Measurements from ENCODE around the gene PPP1R12A. TPM values are rescaled to one million over a fixed set of nuclear protein-coding genes. Genes with fewer than 3 reads are reported as not detected.

PPP1R12A gene
- 112 and 204 TPM in 2 replicates for total RNA-seq (2012; rRNA removed)
- 43.8 and 47.7 TPM in 2 replicates for polyA plus RNA-seq (2012; rRNA removed)
- polyA plus RNA-seq (2012; cell fraction: cytosol; rRNA removed) = 8.5 and 8.9 TPM in 2 replicates
- 23.8 and 84.0 TPM in 2 replicates for polyA plus RNA-seq (2012; cell fraction: nucleus; rRNA removed; ENCODE audit: low replicate concordance)
- Bru-seq, nascent RNA = percentile 96 among the genes with signal in this experiment
- percentile 77 among the genes with signal in this experiment for BruChase-seq, experiment 1, labeled RNA remaining after a 6-hour chase
- percentile 88 among the genes with signal in this experiment for BruChase-seq, experiment 2, labeled RNA remaining after a 2-hour chase
- long read RNA-seq, partial matches to known transcripts = 96 of 119 reads
- long read RNA-seq, other reads (novel, unspliced or antisense) = 22 of 119 reads

- Histone ChIP-seq H3K36me3 (ENCODE audit: control insufficient read depth, insufficient read depth, low read length) (no peaks in the 10 kb centered on the region), H2BK5ac (ENCODE audit: low read depth, low read length, poor library complexity, severe bottlenecking) (peak within 1 kb of the TSS; percentile 96), H3K9ac (ENCODE audit: low read depth, low read length) (peak within 1 kb of the TSS; percentile 99), H2BK120ac (ENCODE audit: low read depth, low read length) (peak within 1 kb of the TSS; percentile 62), H3K9me3 (ENCODE audit: control insufficient read depth, insufficient read depth, low read length) (no peaks in the 10 kb centered on the region), H3K14ac (replicated peaks; ENCODE audit: low read depth, low read length) (peak within 1 kb of the TSS; percentile 96), H3K79me1 (ENCODE audit: low read depth in 1 of 2, low read length in 2 of 2) (peaks cover 12 to 24% of the 10 kb centered on the region in 2 experiments; a peak in 3 of 4 replicates), H3K4ac (ENCODE audit: low read depth, low read length) (peak within 1 kb of the TSS; percentile 96), H3K4me1 (ENCODE audit: control insufficient read depth, insufficient read depth, low read length) (no peaks in the 10 kb centered on the region), H3K27me3 (ENCODE audit: control insufficient read depth, insufficient read depth, low read length) (no peaks in the 10 kb centered on the region), H3K4me2 (ENCODE audit: low read depth, low read length) (peak within 1 kb of the TSS; percentile 95), H3K18ac (ENCODE audit: low read depth, low read length) (peak within 1 kb of the TSS; percentile 91), H3K9me1 (ENCODE audit: insufficient read depth, low read length) (no peaks in the 10 kb centered on the region), H3K27ac (ENCODE audit: insufficient read depth, low read length) (peak within 1 kb of the TSS; percentile 98), H4K20me1 (ENCODE audit: insufficient read depth, low read length) (peaks cover 31% of the 10 kb centered on the region; the same call in 1 of the 2 replicates), H4K91ac (ENCODE audit: insufficient read depth, low read depth, low read length) (peak within 1 kb of the TSS; percentile 91), H2BK15ac (ENCODE audit: low read depth, low read length) (peak within 1 kb of the TSS; percentile 51; the same call in 1 of the 3 replicates), H4K5ac (ENCODE audit: low read depth, low read length) (peak within 1 kb of the TSS; percentile 92), H2BK20ac (ENCODE audit: low read depth, low read length) (peak within 1 kb of the TSS; percentile 22; the same call in 1 of the 2 replicates), H3K4me3 (ENCODE audit: insufficient read depth, low read depth, low read length) (peak within 1 kb of the TSS; percentile 93), H3K56ac (ENCODE audit: extremely low read depth, insufficient read depth, low read length) (peak within 1 kb of the TSS; percentile 98), H2AK5ac (ENCODE audit: low read depth, low read length) (peak within 1 kb of the TSS; percentile 88), H4K8ac (ENCODE audit: low read depth in 2 of 2, low read length in 2 of 2) (peak within 1 kb of the TSS; percentile 86 to 97), H3K23ac (ENCODE audit: low read depth, low read length) (peak within 1 kb of the TSS; percentile 96), H2AFZ (replicated peaks; ENCODE audit: low read length, poor library complexity) (peak within 1 kb of the TSS; percentile 89), H2AK9ac (replicated peaks; ENCODE audit: low read depth, low read length, poor library complexity) (peak within 1 kb of the TSS; percentile 97)
- intact Hi-C loops (cut with micrococcal nuclease) = loop anchor here (1.0 to 10.0 kb wide), 6 partner anchors 48 to 387 kb away; no protein-coding TSS in a partner anchor
- DNase-seq = peak; percentile 97
- dilution Hi-C loops (cut with HindIII; ENCODE audit: low sequenced_read_pairs, unreplicated experiment) = no loop called here
- peak; percentile 94 for ATAC-seq (ENCODE audit: low read depth)
- in situ Hi-C loops (cut with MboI; ENCODE audit: low sequenced_read_pairs) = loop anchor here (10.0 to 25.0 kb wide), 2 partner anchors 250 to 523 kb away; no protein-coding TSS in a partner anchor
- 2% methylated on average over 26 of the region's 44 CpGs; no CpG with 5 or more reads in 1 of the 2 experiments for WGBS, 2 experiments (ENCODE audit: extremely low coverage in 2 of 2, insufficient read length in 1 of 2)
- CTCF ChIA-PET = no interaction called here
- BruUV-seq (replicated peaks) = no TSS peak
- POLR2A ChIA-PET (ENCODE audit: unreplicated experiment) = no interaction called here
- TF ChIP-seq CHD1 (IDR thresholded peaks at IDR 0.05; ENCODE audit: low read depth, low read length) (0 out of 2 replicates have a peak, but pooled peaks have one; percentile 32), SMC3 (IDR thresholded peaks at IDR 0.05; ENCODE audit: low read depth, low read length) (no peak; the same call in 1 of the 2 replicates), USF2 (IDR thresholded peaks at IDR 0.05; ENCODE audit: low read depth, low read length) (no peak), ELK1 (IDR thresholded peaks at IDR 0.05; ENCODE audit: borderline replicate concordance, low read depth, low read length) (no peak), NFE2L2 (IDR thresholded peaks at IDR 0.05; ENCODE audit: low read depth, low read length) (no peak), MAZ (IDR thresholded peaks at IDR 0.05; ENCODE audit: borderline replicate concordance, low read depth, low read length) (peak; percentile 92; the same call in 1 of the 2 replicates), RFX5 (IDR thresholded peaks at IDR 0.05; ENCODE audit: low read depth, low read length) (no peak), FOS (IDR thresholded peaks at IDR 0.05; ENCODE audit: low read depth, low read length) (no peak), BHLHE40 (IDR thresholded peaks at IDR 0.05; ENCODE audit: low read depth, low read length) (no peak; the same call in 1 of the 2 replicates), RCOR1 (IDR thresholded peaks at IDR 0.05; ENCODE audit: insufficient replicate concordance, low read length) (no peak), POLR2A (IDR thresholded peaks at IDR 0.05; ENCODE audit: low read depth, low read length) (peak; percentile 93), RAD21 (IDR thresholded peaks at IDR 0.05; ENCODE audit: low read length) (no peak), CEBPB (IDR thresholded peaks at IDR 0.05; ENCODE audit: low read depth, low read length) (no peak)
Measured at GRCh38 chr12:79935021-79935623, at the start of gene PPP1R12A. TSS of gene PPP1R12A (minus strand) at chr12:79935097. CDS start at chr12:79934931, 166 bp downstream.
